HG03196 (cell line): Measurements from ENCODE around the gene AUNIP.

Experiments used
- ATAC-seq: cut with Tn5 transposase; IDR thresholded peaks from one replicate; pipeline ENCODE4 v1.9.1; 2021; ENCODE audit not compliant: unreplicated experiment

The AUNIP gene

DNA sequence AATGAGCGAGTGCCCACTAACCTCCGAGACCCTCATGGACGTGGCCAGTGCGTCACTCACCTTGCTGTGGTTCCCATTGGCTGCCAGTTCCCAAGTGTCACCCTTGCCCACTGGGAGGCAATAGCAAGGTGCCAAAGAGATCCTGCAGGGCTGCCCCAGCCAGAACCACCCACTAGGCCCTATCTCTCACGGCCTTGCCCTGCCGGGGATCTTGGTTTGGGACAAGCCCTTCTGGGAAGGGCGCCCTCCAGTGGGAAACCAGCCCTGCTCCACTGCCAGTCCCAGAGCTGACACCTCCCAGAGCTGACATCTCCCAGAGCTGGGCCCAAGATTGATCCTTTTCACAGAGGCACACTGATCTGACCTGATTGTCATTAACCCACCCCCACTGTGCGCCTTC is 61.3 kb downstream of the AUNIP start:
- no peak for ATAC-seq

DNA sequence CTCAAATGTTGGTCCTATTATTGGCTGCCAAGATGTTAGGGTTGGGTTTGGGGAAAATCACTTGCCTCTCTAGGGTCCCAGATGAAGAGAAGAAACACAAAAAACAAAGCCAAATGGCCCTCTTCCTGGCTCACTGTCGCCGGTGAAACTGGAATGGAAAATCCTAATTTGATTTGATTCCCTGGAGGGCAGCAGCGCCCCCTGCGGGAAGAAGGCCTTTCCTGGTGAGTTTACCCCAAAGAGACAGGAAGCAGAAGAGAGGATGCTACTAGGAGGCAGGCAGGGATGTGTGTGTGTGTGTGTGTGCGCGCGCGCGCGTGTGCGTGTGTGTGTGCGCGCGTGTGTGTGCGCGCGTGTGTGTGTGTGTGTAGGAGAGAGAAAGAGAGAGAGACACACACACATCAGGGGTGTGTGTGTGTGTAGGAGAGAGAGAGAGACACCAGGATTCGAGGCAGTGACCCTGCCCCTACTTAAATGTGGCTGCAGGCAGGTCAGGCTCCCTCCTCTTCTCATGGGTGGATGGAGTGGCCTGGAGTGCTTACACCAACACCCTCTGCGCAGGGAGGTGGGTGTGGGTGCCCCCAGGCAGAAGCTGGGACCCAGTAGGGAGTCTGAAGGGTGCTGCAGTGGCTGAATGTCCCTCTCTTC is 62.3 kb downstream of the AUNIP start:
- ATAC-seq = no peak

DNA sequence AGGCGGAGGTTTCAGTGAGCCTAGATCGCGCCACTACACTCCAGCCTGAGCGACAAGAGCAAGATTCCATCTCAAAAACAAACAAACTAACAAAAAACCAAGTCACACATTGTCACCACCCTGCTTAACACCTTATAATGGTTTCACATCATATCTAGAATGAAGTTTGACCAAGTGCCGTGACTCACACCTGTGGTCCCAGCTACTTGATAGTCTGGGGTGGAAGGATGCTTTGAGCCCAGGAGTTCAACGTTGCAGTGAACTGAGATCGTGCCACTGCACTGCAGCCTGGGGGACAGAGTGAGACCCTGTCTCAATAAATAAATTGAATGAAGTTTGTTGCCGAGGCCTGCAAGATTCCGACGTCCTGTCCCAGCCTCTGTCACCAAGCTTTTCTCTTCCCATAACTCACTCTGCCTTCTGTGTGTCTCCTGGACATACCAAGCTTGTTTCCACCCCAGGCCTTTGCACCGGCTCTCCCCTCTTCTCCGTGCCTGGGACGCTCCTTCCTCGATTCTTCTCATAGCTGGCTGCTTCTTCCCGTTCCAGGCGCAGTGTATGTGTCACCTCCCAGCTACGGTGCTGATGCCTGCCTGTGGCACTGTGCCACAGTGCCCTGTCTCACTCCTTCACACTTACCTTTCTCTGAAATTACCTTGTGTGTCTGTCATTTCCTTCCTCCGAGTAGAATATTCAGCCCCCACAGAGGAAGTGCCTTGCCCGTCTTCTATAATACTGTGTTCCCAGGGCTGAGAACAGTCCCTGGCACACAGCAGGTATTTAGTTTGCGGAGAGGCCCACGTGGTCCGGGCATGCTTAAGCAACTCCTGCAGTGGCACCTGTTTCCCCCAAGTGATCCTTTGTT is 63.1 kb downstream of the AUNIP start:
- ATAC-seq = no peak

DNA sequence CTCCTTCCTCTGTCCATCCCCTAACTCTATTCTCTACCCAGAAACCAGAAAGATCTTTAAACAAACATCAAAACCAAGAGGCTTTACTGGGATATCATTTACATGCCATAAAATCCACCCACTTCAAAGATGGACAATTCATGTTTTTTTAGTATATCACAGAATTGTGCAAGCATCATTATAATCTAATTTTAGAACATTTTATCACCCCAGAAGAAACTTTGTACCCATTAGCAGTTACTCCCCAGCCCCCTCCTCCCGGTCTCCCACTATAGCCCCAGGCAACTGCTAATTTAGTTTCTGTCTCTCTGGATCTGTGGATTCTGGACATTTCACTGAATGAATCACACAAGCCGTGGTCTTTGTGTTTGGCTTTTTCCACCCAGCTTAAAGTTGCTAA is 64.0 kb downstream of the AUNIP start:
- no peak for ATAC-seq

DNA sequence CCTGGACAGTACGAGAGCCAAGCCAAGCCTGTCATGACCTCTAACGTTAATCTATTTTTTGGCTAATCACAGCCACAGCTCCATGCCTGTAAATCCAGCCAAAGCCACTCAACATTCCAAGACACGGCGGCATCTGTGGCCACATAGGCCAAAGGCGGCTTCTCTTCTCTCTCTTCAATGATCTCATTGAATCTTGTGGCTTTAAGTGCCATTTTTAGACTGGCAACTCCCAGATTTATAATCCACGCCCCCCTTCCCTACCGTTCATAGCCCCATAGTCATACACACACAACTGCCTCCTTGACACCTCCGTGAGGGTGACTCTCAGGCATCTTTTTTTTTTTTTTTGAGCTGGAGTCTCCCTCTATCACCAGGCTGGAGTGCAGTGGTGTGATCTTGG is 64.9 kb downstream of the AUNIP start:
- ATAC-seq = no peak

DNA sequence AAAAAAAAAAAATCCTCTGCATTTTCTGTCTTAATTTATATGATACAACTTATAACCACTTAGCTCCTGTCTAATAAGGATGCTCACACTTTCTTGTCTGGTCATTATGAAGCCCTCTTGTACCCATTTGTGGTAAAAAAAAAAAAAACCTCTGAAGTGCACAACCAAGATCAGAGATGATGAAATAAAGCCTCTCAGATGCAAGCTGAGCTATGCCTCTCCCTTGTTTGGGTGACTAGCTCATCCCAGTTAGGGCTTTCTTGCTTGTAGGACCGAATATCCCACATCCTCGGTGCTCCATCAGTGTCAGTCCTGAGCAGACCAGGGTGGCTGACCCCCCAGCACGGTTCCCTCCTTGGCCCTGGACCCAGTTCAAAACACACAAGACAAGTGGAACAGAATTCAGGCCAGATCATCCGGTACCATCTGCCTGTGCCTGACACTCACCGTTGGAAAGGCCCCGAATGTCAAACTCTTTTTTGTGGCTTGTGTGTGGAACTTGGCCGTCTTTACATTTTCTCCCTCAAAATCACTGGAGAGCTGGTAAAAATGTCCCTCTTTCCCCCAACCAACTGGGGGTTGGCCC is 65.6 kb downstream of the AUNIP start:
- ATAC-seq = no peak

DNA sequence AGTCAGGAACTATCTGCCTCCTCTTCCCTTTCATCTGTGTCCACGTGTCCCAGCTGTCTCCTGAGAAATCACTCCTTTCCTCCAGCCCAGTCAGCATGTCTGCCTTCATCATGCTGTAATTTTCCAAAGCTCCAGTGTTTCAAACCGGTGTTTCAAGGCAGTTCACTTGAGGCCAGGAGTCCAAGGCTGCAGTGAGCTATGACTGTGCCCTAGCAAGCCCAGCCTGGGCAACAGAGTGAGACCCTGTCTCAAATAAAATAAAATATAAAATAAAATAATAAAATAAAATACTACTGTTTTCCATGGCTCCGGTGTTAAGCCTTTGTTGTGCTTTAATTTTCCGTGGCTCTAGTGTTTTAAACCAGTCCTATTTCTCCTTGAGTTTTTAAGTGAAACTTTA is 67.1 kb downstream of the AUNIP start:
- ATAC-seq = no peak

DNA sequence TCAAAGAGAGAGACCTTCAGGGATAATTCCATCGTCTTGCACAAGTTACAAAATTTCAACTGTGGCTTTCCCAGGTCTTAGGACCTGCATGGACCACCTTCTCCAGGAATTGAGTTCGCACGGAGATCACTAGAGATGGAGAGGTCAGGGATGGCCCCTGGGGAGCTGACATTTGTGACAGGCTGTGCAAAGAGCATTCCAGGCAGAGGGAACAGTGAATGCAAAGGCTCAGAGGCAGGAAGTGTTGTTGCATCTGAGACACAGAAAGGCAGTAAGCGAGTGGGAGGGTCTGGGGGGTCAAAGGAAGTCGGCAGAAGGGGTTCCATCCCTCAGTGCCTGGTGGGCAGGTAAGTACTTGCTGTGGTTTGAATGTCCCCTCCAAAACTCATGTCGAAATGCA is 68.8 kb downstream of the AUNIP start:
- no peak for ATAC-seq

DNA sequence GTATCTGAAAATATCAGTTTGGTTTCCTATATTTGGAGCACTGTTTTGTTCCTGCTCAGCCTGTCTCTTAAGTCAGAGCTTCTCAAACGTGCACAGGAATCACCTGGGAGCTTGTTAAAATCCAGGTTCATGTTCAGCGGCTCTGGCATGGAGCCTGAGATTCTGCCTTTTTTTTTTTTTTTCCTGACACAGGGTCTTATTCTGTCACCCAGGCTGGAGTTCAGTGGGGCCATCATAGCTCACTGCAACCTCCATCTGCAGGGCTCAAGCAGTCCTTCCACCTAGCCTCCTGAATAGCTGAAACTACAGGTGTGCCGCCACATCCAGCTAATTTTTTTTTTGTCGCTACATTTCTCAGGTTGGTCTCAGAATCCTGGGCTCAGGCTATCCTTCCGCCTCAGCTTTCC is 71.5 kb downstream of the AUNIP start:
- ATAC-seq = no peak

DNA sequence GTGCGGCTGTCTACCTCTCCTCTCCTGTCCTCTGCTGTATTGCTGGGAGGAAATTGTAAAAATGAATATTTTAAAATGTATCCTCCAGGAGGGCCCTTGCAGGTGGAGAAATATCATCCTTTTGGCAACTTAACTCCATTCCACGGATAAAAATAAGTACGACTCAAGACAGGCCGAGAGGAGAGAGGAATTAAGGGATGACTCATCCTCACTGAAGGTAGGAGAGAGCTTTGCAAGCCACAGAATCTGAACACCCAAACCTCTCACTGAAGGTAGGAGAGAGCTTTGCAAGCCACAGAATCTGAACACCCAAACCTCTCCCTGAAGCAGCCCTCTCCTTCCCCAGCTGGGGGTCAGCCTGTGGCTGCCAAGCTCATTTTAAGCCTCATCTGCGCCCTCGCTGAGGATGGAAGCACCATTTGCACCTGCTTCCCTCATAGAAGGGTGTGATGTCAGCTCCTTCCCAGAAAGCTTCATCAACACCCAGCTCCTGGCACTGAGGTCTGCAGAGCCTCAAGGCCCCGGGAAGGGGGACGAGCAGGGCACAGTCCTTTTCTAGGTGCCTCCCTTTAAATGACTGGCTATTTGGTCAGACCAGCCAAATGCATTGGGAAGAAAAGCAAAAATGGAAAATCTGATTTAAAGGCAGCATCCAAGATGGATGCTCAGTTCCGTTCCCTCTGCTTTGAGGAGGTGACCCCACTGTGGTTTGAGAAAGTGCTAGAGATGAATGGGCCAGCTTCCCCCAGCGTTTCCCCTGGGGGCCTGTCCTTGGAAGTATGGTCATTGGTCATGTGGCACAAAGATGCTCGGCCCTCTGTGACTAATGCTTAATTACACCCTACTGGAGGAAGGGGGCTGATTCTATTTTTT is 72.1 kb downstream of the AUNIP start:
- ATAC-seq = no peak

DNA sequence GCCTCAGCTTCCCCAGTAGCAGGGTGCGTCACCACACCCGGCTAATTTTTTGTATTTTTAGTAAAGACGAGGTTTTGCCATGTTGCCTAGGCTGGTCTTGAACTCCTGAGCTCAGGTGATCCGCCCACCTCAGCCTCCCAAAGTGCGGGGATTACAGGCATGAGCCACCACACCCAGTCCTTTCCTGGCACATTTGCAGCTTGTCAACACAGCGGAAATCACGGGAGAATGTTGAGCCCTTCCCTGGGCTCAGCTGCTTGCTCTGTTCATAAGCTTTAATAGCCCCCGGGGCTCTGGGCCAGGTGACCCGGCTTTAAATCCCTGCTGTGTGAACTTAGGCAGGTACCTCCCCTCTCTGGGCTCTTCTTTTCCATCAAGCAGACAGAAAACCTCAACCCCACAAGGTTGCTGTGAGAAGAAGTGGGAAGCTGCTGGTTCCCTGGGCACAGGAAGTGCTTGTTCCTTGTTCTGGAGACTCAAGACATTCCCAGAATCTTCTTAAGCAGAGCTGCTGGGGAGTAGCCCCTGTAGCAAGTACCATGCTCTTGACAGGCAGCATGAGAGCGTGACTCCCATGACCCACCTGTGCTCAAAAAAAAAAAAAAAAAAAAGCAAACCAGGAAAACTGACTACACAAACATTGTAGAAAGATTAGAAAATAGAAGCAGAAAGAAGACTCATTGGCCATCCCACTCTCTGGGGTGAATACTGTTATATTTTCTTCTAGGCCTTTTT is 73.8 kb downstream of the AUNIP start:
- no peak for ATAC-seq

DNA sequence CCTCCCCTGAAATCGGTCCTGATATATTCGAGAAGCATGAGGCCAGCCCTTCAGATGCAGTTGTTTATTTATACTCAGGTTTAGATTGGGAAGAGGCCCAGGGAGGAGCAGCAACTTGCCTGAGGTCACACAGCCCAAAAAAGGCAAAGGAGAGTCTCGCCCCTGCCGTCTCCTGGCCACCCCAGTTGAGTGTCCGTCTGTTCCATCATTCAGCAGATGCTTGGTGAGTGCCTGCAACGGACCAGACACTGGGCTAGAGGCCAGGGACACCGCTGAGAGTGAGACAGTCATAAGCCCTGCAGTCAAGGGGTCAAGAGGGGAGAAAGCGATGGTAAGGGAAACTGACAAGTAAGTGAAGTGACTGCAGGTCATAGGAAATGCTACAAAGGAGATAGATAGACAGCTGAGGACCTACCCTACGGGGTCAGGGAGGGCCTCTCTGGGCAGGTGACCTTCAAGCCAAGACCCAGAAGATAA is 74.6 kb downstream of the AUNIP start:
- ATAC-seq = no peak
